Uterus (tissue), 2 donors: ENCODE measurements around the gene PLXNA3.

Experiments
- POLR2A ChIP-seq, 2 donors: fragments of 450-650 bp; IDR thresholded peaks; one replicate each; pipeline ENCODE4 v1.6.1; 2016; ENCODE audit warnings: antibody characterized with exemption in 2 of 2, mild to moderate bottlenecking in 1 of 2, moderate library complexity in 1 of 2
- TF ChIP-seq, protein P1 (sequence below), 4 experiments: fragments of 200-600 bp in 2 of 4; fragments of 450-650 bp in 2 of 4; sonication (generic) in 2 of 4; IDR thresholded peaks; one replicate each; pipeline ENCODE4 v1.5.1; 2016 to 2019; ENCODE audit warnings: antibody characterized with exemption in 4 of 4, mild to moderate bottlenecking in 2 of 4, moderate library complexity in 1 of 4

DNA sequence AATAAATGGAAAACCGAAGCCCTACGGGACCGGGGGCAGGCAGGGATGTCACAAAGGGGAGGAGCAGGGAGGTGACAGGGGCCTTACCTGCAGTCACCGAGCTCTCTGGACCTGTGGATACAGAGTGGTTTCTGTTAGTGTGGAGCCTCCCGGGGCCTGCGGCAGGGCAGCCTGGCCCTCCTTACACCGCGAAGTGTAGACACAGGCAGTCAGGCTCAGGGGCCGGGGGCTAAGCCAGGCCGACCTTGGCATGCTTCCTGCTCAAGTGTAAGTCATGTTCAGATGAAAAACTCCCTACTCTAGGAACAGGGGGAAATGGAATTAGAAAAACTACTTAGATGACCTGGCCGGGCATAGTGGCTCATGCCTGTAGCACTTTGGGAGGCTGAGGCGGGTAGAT, 53.7 kb downstream of the PLXNA3 start:
- TF ChIP-seq, protein P1, sequence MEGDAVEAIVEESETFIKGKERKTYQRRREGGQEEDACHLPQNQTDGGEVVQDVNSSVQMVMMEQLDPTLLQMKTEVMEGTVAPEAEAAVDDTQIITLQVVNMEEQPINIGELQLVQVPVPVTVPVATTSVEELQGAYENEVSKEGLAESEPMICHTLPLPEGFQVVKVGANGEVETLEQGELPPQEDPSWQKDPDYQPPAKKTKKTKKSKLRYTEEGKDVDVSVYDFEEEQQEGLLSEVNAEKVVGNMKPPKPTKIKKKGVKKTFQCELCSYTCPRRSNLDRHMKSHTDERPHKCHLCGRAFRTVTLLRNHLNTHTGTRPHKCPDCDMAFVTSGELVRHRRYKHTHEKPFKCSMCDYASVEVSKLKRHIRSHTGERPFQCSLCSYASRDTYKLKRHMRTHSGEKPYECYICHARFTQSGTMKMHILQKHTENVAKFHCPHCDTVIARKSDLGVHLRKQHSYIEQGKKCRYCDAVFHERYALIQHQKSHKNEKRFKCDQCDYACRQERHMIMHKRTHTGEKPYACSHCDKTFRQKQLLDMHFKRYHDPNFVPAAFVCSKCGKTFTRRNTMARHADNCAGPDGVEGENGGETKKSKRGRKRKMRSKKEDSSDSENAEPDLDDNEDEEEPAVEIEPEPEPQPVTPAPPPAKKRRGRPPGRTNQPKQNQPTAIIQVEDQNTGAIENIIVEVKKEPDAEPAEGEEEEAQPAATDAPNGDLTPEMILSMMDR (IDR thresholded peaks at IDR 0.05): no peak
- no peak for TF ChIP-seq POLR2A (IDR thresholded peaks at IDR 0.05)
